HK-2 (cell line): Measurements from ENCODE around the gene LY9.
A peak's percentile ranks its signal among the peaks of the same experiment; 100 is the strongest.
"Not testable (repeated sequence)": the region's sequence is repeated elsewhere in the genome, so short reads cannot be mapped to it uniquely, and the experiment has no call there.

Experiments used
- DNase-seq: peaks from one replicate; pipeline ENCODE4 v3.0.0-alpha.2; 2018; ENCODE audit not compliant: unreplicated experiment

The LY9 gene

DNA sequence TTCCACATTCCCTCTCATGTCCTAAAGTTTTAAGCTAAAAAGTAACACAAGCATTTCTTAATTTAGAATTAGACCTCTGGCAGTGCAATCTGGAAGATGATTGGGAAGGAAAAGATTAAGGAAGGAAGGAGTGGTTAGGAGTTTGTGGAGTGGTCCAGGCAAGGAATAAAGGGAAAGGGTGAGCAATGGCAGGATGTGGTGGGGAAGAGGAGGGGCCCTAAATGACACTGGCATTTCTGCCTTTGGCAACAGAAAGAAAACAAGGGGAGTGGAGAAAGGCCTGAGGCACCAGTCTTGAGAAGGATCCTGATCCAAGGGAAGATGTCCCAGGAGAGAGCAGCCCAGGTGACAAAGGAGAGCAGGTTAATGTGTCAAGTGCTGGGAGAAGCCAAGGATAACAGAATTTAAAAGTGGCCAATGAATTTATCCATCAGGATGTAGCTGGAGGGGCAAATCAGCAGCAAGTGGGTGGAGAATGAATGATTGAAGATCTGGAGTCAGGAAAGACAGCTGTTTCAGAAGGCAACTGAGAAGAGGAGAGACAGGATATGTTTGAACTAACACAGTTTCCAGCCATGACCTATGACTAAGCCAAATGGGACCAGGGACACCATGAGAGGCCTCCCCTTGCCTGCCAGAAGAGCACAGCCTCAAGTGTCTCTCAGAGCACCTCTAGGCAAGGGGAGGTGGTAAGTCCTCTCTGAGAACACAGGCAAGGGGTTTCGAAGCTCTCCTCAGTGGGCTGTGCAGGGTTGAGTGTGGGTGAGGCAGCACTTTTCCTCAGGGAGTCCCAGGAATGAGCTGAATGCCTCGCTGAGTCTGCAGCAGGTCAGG is 20.9 kb upstream of the LY9 start:
- DNase-seq, result no peak

- DNase-seq, result no peak
Observed at GRCh38 chr1:160776178-160776577, 19.8 kb upstream of the LY9 start.

GRCh38 chr1:160777486-160778089 is 18.4 kb upstream of the LY9 start:
- DNase-seq, result peak; percentile 15

DNA sequence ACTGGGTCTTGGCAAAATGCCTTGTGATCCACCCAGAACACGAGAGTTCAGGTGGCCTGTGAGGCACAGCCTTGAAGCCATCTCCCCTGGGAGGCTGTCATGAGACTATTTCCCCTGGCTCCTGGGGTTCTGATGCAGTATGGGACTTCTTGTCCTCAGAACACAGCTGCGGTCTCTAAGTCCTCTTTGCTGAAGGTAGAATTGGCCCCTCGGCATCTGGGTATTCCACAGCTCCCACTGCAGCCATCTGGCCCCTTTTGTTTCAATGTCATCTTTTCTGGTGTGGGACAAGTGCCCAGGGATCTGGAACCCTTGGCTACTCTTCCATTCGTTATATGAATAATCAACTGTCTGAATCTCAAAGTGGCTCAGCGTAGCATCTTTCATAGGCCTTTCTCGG is 17.0 kb upstream of the LY9 start:
- no peak for DNase-seq

- DNase-seq, result peak; percentile 10
Observed at GRCh38 chr1:160779626-160780397, 16.2 kb upstream of the LY9 start.

GRCh38 chr1:160780398-160780755 is 15.6 kb upstream of the LY9 start:
- no peak for DNase-seq

DNA sequence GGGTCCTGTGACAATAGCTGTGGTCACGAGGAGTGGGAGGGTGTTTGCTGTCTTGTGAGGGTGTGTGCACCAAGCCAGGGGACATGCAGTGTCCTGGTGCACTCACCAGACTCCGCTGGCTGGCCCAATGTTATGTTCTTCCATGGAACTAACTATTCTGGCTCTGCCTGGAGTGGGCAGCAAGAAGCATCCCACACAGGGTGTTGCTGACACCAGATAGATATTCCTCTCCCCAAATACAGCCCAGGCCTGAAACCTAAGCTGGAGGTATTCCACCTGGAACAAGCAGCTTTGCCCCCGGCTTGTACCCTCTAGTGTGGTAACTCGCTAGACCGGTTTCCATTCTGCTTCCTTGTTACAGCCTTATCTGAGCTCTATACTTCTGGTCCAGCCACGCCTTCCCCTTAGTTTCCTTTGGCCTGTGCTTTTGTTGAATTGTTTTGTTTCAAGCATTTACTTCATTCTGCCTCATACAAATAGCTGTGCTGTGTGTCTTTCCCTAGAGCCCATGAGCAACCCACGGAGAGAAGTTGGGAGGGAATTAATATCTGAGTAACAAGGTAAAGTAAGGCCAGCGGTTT is 14.7 kb upstream of the LY9 start:
- no peak for DNase-seq

DNA sequence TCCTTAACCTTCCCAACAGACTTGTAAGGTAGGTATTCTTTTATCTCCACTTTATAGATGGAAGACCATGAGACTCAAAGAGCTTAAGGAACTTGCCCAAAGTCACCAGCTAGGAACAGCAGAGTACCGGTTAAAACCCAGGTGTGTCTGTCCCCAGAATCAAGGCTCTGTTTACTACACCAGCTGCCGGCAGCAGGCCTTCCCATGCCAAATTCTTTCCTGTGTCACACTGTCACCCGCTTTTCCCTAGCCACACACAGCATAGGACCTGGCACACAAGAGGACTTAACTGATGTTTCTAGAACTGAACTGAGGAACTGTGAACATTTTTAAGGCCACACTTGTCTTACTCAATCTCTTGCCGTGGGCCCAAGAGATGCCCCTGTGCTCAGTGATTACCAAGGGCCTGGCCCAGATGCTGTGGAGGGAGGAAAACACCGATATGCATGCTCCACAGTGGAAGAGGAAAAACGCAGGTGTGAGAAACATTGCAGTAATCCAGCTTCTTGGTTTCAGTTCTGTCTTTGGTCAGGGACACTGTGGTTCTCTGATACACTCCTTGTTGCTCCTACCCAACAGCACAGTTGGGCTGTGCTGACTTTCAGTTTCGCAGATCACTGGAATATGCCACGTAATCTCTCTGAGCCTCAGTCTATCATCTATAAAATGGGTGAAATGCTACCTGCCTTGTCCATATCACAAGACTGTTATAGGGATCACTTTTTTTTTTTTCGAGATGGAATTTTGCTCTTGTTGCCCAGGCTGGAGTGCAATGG is 13.9 kb upstream of the LY9 start:
- no peak for DNase-seq

GRCh38 chr1:160782988-160783765 is 12.8 kb upstream of the LY9 start:
- not testable (repeated sequence) for DNase-seq

- DNase-seq, result no peak
Observed at GRCh38 chr1:160789051-160789701, 6.8 kb upstream of the LY9 start.

DNA sequence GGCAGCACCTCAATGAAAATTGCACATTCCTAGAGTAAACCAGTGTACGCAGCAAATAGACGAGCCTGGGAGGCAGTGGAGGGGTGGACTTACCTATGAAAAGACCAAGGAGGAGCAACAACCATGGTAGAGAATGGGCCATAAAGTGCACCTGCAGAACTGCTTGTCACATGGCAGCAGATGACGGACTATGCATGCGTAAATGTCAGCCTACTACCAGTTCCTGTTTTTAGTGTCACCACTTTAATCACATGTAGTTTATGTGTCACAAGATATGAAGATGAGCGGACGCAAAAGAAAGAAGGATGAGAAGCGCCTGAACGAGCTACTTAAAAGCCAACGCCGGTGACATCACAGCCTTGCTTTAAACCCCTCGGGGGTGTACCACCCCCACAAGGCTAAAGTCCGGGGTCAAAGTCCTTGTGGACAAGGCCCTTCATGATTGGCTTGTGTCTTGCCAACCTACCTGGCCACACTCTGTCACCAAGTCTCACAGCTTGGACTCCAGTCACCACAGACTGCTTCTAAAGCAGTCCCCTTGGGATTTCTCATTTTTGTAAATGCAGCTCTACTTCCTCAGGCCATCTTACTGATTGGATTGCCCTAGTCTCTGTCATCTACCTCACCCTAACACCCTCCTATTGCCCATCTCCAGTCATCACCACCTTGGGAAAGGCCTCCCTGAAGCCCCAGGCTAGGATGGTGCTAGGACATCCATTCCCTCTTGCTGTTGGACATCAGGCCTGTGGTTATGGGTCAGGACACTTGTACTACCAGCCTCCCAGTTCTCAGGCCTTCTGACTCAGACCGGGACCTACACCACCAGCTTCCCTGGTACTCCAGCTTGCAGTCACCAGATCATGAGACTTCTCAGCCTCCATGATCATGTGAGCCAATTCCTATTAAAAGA is 6.0 kb upstream of the LY9 start:
- DNase-seq, result no peak

- DNase-seq, result no peak
Observed at GRCh38 chr1:160794376-160794775, 1.6 kb upstream of the LY9 start.

- DNase-seq, result no peak
Observed at GRCh38 chr1:160797271-160797709, 1.3 kb downstream of the LY9 start.

- no peak for DNase-seq
Observed at GRCh38 chr1:160797861-160798273, 1.9 kb downstream of the LY9 start.

DNA sequence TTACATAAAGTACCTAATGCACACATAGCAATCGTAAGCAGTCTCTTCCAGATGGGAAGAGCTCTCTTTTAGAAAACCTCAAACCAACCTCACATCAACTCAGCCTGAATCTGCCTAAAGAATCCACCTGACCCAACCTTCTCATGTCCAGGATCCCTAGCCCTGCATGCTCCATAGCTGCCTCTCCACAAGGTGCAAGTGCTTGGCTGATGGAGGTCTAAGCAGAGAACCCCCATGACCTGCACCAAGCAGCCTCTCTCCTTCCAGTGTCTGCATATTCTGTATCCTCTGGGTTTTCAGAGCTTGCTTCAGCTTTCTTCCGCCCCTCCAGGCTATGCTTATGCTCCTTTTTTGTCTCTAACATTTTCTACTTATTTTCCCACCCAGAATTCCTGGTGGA is 2.5 kb downstream of the LY9 start:
- DNase-seq, result no peak

- no peak for DNase-seq
Observed at GRCh38 chr1:160799641-160800040, 3.7 kb downstream of the LY9 start.

GRCh38 chr1:160800142-160800541 is 4.2 kb downstream of the LY9 start:
- no peak for DNase-seq

DNA sequence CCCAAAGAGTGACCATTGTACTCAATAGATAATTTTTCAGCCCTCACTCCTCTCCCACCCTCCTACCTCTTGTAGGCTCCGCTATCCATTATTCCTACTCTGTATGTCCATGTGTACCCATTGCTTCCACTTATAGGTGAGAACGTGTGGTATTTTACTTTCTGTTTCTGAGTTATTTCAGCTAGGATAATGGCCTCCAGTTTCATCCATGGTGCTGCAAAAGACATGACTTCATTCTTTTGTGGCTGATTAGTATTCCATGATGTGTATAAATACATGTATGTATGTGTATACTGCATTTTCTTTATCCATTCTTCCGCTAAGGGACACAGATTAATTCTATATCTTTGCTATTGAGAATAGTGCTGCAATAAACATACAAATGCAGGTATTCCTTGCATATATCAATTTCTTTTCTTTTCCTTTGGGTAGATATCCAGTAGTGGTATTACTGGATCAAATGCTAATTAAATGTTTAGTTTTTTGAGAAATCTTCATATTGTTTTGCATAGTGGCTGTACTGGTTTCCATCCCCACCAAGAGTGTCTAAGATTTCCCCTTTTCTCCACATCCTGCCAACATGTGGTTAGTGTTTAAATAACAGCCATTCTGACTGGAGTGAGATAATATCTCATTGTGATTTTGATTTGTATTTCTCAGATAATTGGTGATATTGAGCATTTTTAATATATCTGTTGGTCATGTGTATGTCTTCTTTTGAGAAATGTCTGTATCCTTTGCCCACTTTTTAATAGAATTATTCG is 4.9 kb downstream of the LY9 start:
- DNase-seq, result no peak
